Activated CD4-positive, alpha-beta T cell treated with anti-CD3 and anti-CD28 coated beads, Interleukin-2, amount 50 U/mL, for 24 hours (primary cell): ENCODE results near the gene TBX20.
"Not testable (repeated sequence)": the region's sequence is repeated elsewhere in the genome, so short reads cannot be mapped to it uniquely, and the experiment has no call there.

Experiments used
- DNase-seq, 2 donors: peaks; one replicate each; pipeline ENCODE4 v3.0.0-alpha.2; 2020; ENCODE audit warnings: low read depth in 1 of 2, low spot score in 1 of 2

TBX20 gene

GRCh38 chr7:35256256-35257175 lies 2.6 kb upstream of the TBX20 start:
- DNase-seq, result no peak

GRCh38 chr7:35255443-35256255 lies 1.7 kb upstream of the TBX20 start:
- no peak for DNase-seq

GRCh38 chr7:35254496-35255442 lies 869 bp upstream of the TBX20 start:
- no peak for DNase-seq

GRCh38 chr7:35253460-35253709 lies 515 bp downstream of the TBX20 start:
- DNase-seq, result no peak

- no peak for DNase-seq
Observed at GRCh38 chr7:35252612-35253459, 1.1 kb downstream of the TBX20 start.

- DNase-seq, result no peak
Observed at GRCh38 chr7:35251606-35252310, 2.1 kb downstream of the TBX20 start.

- DNase-seq, result no peak
Observed at GRCh38 chr7:35250941-35251340, 3.0 kb downstream of the TBX20 start.

GRCh38 chr7:35250452-35250851 lies 3.4 kb downstream of the TBX20 start:
- no peak for DNase-seq

GRCh38 chr7:35249537-35249907 lies 4.4 kb downstream of the TBX20 start:
- no peak for DNase-seq

- DNase-seq, result no peak
Observed at GRCh38 chr7:35248576-35249536, 5.0 kb downstream of the TBX20 start.

GRCh38 chr7:35246819-35247218 lies 7.1 kb downstream of the TBX20 start:
- DNase-seq, result no peak

- no peak for DNase-seq
Observed at GRCh38 chr7:35241884-35242283, 12.0 kb downstream of the TBX20 start.

- DNase-seq, result no peak
Observed at GRCh38 chr7:35241436-35241835, 12.5 kb downstream of the TBX20 start.

- not testable (repeated sequence) for DNase-seq
Observed at GRCh38 chr7:35241008-35241407, 12.9 kb downstream of the TBX20 start.

- not testable (repeated sequence) for DNase-seq
Observed at GRCh38 chr7:35238456-35238855, 15.4 kb downstream of the TBX20 start.

GRCh38 chr7:35232994-35233393 lies 20.9 kb downstream of the TBX20 start:
- DNase-seq, result no peak

GRCh38 chr7:35231221-35231620 lies 22.7 kb downstream of the TBX20 start:
- DNase-seq, result not testable (repeated sequence)

GRCh38 chr7:35229116-35229780 lies 24.7 kb downstream of the TBX20 start:
- not testable (repeated sequence) for DNase-seq
